Activated CD4-positive, alpha-beta T cell treated with anti-CD3 and anti-CD28 coated beads, Interleukin-2, amount 50 U/mL, for 24 hours (primary cell): ENCODE results near the gene TAX1BP3.

Experiments used
- DNase-seq, 2 donors: peaks; one replicate each; pipeline ENCODE4 v3.0.0-alpha.2; 2020; ENCODE audit warnings: low read depth in 1 of 2, low spot score in 1 of 2

TAX1BP3 gene

DNA sequence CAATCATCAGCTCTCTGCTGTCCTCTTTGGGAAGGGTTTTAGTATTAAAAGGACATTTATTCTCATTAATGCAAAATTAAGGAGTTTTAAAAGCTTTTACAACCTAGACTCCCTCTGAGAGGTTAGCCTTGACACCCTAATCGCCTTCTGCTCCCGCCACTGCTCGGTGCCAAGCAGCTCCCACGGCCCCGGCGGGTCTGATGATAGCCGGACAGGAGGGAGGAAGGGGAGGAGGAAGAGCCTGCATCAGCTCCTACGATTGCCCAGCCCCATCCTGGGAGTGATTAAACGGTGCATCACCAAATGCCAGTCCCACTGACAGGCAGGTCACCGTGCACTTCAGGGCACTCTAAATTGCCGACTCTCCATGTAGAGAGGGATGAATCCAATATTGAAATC, 40.6 kb downstream of the TAX1BP3 start:
- no peak for DNase-seq

DNA sequence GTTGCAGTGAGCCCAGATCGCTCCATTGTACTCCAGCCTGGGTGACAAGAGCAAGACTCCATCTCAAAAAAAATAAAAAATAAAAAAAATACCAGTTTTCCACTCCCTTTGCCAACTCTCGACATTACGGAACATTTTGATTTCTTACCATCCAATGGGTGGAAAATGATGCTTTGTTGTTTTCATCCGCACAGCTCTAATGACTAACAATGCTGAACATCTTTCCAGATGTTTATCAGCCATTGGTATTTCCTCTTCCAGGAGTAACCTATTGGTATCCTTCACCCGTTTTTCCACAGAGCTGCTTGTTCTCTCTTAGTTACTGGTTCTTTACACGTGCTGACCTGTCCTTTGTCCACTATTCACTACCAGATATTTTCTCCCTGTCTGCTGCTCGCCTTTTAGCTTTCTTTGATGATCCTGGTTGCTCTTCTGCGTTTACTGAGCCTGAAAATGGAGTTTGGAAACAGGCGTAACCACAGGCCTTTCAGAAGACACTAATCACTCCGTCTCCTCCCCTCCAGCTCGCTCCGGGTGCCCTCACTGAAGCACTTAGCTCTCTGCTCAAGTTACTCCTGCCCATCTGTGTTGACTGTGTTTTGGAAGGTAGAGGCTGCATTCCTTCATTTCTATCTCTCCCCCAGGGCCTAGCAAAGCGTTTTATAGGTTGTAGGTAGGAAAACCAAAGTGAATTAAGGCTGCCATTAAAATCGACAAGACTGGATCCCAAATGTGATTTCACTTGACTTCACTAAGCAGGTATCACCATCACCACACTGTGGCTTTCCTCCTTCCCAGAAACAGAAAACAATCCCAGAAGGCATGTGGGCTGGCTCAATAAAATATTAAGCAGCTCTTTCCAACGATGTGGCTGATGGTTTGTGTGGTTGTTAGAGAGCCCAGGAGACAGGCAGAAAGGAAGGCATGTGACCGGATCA, 41.3 kb downstream of the TAX1BP3 start:
- DNase-seq: no peak

DNA sequence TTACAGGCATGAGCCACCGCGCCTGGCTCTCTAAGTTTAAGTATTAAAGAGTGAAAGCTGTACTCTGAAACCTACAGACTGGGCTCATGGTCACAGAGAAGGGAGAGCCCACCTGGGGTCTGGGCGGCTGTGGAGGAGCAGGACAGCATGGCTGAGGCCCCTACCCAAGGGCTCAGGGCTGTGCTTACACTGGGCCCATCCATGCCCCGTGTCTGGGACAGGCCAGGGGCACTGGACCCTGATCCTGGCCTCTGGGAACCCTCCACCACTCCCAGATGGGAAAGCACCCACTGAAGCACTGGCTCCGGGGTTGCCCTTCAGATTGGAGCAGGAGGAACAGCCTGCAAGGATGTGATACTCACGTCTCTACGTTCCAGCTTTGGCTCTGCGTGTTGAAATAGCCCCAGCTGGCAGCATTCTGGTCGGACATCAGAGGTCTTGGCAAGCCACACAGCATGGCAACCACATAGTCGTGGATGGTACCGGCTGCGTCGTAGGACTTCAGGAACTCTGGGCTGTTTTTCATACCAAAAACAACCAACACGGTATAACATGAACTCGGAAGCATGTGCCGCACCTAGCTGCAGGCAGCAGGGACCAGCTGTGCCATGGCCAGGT, 45.3 kb downstream of the TAX1BP3 start:
- DNase-seq: no peak

DNA sequence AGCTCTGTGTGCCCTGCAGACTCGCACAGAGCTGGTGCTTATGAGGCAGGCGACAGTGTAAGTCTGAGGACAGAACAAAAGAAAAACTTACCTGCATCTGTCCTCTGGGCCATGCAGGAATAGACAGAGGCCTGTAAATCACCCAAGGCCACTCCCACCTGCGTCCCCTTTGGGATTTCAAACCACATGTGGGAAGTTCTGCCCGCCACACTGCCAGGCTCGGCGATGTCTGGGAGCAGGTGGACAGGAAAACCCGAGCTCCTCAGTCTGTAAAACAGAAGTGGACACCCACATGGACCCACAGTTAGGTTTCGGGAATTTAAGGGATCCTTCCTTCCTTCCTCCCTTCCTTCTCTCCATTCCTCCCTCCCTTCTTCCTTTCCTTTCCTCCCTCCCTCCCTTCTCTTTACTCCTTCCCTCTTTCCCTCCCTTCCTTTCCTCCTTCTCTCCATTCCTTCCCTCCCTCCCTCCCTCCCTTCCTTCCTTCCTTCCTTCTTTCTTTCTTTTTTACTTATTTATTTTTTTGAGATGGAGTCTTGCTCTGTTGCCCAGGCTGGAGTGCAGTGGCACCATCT, 47.1 kb downstream of the TAX1BP3 start:
- DNase-seq: no peak

DNA sequence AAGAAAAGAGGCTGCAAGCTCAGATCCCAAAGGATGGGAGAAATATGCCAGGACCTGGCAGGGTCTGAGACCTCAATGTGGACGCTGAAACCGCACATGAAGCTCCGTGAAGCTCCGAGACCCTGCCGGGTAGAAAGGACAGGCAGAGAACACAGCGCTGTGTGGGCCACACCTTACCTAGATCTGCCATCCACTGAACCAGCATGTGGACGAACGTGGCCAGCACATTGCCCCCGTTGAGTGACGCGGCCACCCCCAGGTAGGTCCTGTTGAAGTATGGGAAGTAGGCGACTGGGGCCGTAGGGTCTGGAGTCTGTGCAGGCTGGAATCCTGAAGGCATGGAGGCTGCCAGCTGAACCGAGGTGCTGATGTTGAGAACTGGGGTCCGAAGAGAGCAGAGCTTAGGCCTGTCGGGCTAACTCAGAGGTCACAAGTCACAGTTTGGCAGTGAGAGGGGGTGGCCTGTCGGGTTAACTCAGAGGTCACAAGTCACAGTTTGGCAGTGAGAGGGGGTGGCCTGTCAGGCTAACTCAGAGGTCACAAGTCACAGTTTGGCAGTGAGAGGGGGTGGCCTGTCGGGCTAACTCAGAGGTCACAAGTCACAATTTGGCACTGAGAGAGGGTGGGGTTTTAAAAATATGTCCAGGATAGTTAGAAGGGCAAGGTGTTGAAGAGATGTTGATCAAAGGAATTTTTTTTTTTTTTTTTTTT, 53.1 kb downstream of the TAX1BP3 start:
- DNase-seq: no peak

DNA sequence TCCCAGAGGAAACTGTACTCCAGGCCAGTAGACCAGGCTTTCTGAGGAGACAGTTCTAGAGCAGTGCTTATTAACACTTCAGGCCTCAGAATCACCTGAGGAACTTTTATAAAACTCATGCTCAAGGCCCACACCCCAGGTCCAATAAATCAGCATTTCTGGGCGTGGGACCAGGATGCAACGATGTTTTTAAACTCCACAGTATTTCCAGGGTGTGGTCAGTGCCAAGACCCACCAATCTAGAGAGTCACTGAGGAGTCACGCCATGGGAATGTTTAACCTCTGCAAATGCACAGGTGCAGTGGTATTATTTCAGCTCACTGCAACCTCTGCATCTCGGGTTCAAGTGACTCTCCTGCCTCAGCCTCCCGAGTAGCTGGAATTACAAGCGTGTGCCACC, 55.3 kb downstream of the TAX1BP3 start:
- DNase-seq: no peak
